Activated CD4-positive, alpha-beta T cell treated with anti-CD3 and anti-CD28 coated beads, Interleukin-2, amount 50 U/mL, for 16 hours (primary cell): ENCODE measurements around the gene STAG3.

Source experiments
- DNase-seq: peaks from one replicate; pipeline ENCODE4 v3.0.0-alpha.2; 2020

STAG3 gene

DNA sequence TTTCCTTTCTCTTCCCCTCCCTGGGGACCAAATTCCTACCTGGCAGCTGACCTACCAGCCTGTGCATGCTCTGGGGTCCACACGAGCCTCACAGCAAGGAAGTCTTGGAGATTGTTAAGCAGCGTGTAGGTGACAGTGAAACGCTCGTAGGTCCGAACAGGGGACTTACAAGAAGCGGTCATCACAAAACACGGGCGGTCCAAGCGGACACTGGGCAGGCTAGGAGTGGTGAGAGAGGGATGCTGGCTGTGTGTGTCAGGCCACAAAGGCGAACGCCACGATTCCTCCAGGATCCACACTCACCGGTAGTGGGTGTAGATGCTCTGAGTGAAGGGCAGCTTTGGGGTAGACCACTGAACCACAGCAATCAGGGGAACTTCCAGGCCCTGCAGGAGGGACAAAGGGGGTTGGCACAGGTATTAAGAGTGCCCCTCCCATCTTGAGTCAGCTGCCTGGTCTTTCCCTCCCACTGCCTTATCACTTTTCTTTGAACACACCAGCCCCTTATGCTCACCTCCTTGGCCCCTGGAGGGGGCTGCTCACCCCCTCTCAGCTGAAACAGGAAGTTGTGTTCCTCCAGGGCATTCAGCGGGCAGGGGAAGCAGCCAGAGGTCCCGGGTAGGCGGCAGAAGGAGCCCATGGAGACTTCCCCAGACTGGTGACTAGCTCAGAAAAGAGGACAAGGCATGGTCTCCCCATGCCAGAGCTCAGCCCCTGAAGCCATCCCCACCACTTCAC lies 21.2 kb upstream of the STAG3 start:
- no peak for DNase-seq

DNA sequence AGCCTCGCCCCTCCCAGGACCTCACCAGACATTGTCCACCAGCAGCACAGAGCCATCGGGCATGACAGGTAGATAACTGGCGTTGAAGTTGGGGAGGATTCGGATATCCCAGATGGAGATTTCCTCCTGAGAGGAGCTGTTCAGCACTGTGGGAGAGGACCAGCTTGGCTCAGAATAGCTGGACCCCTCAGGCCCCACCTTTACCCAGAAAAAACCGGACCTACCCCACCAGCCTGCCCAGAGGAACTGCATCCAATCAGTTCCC lies 20.7 kb upstream of the STAG3 start:
- no peak for DNase-seq

DNA sequence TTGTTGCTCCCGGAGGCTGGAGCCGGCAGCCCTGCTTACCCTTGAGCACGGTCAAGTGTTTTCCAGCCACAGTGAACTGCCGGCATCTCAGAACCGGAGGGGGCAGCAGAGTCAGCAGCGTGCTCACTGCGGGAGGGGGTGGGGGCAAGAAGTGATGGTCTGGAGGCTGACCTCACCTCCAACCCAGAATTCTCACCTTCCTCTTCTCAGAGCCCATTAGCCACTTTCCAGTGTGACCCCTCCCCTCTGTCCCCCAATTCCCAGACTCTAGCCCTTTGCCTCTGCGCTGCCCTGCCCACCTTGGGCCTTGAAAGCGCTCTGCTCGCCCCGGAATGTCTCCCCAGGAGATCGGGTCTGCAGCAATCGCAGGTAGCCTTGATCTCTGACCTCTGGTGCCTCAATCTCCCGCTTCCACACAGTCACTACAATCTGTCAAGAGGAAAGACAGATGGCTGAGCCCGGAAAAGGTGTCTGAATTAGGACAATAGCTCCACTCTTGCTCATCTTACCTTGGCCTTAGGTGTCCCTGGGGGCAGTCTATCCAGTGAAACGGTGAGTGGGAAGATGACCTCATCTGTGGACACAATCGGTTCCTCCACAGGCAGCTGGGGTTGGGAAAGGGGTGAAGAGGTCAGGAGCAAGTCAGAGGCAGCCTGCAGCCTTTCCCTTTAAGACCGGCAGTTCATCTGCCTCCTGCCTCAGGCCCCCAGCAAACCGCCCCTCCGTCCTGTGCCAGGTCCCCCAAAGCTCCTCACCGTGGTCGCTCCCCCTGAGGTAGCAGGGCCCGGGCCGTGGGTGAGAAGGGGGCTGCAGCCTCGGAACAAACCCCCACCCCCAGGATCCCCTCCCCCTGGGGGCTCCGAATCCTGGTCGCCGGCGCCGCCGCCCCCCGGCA lies 20.1 kb upstream of the STAG3 start:
- no peak for DNase-seq

DNA sequence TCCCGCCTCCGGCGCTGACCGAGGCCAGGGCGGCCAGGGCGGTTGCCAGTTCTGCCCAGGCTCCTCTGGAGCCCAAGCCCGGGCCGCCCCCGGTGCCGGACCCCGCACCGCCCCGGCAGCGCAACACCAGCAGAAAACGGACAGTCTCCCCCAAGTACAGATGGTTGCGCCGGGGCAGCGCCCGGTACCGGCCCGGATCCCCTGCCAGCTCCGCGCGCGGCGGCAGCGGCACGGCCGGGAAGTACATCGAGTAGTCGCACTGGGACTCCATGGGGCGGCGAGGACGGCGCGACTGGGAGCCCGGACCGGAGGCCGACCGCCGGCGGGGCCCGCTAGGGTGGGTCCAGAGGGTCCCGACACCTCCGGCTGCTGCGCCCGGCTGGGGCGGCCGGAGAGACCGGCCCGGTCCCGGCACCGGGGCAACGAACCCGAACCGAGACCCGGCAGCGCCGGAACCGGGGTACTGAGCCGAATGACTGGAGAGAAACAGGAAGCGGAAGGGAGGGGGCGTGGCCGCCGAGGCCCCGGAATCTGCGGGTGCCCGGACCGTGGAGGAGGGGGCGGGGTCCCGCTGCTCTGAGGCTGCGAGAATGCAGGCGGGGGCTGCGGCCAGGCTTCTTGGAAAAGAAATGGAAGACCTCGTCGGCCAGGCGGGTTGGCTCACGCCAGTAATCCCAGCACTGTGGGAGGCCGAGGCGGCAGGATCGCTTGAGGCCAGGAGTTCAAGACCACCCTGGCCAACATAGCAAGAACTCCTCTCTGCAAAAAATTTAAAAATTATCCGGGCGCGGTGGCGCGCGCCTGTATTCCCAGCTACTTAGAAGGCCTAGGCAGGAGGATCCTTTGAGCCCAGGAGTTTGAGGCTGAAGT lies 19.3 kb upstream of the STAG3 start, which contains the start of gene TRAPPC14:
TSS of gene TRAPPC14 (minus strand) at position 495 of the 870 bp plus-strand sequence. CDS start at position 271, 224 bp downstream.
- DNase-seq = peak; percentile 91

DNA sequence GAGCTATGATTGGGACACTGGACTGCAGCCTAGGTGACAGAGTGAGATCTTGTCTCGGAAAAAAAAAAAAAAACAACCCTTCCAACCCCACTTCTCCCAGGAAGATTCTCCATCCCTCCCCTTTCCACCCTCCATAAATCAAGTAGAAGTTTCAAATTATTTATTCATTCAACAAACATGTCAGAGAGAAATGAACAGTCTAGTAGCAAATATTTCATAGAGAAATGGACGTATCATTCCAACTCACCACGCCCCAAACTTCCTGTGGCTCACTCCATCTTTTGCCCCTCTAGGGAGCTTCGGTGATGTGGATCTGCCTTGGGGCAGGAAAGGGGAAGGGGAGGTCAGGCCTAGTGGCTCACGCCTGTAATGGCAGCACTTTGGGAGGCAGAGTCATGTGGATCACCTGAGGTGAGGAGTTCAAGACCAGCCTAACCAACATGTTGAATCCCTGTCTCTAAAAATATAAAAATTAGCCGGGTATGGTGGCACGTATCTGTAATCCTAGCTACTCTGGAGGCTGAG lies 18.6 kb upstream of the STAG3 start:
- no peak for DNase-seq

DNA sequence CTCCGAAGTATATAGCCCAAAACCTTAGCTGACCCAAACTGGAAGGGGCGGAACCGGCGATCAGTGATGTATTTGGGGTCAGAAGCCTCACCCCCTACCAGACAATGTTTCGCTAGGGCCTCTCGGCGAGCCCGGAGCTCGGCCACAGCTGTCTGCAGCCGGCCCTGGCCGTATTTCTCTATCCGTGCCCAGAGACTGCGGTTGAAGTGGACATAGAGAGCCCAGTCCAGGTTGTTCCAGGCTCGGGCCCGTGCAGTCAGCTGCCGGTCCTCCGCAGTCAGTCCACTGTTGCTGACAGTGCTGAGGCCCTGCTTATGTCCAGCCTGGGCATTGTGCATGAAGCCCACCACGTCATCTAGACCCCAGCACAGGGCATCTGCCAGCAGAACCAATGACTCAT lies 17.7 kb upstream of the STAG3 start:
- DNase-seq = no peak

DNA sequence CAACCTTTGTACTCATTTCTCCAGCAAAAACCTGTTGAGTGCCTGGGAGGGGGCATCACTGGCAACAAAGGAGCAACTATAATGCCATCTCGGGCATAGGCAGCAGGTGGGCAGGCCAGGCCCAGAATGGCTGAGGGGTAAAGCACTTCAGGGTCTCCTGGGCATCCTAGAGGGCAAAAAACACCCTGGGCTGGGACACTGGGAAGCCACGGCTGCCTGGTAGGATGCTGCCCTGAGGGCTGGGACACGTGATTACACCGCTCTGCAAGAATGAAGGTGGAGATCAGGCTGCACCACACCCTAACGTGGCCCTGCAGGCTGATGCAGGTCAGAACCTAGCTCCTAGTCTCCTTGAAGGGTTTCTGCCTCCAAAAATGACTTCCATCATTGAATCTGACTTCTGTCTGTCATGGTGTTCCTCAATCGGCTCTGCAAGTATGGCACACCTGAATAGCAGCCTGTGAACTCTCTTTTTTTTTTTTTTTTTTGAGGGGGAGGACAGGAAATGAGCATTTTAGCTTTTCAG lies 14.6 kb upstream of the STAG3 start:
- no peak for DNase-seq

DNA sequence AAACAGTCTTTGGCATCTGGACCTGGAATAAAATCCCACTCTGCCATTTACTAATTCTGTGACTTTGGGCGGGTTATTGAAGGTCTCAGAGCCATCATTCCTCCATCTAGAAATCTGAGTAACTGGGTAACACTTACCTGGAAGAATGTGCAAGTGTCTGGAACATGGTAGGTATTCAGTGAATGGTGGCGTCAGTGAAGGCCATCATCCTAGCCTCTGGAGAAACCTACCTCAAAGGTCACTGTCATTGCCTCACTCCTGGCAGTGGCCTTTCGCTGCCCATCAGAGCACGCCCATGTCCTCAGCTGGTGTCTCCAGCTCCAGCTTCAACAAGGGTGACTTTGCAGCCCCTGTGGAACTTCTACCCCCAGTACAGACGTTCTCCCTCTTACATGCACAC lies 13.8 kb upstream of the STAG3 start:
- DNase-seq = no peak

DNA sequence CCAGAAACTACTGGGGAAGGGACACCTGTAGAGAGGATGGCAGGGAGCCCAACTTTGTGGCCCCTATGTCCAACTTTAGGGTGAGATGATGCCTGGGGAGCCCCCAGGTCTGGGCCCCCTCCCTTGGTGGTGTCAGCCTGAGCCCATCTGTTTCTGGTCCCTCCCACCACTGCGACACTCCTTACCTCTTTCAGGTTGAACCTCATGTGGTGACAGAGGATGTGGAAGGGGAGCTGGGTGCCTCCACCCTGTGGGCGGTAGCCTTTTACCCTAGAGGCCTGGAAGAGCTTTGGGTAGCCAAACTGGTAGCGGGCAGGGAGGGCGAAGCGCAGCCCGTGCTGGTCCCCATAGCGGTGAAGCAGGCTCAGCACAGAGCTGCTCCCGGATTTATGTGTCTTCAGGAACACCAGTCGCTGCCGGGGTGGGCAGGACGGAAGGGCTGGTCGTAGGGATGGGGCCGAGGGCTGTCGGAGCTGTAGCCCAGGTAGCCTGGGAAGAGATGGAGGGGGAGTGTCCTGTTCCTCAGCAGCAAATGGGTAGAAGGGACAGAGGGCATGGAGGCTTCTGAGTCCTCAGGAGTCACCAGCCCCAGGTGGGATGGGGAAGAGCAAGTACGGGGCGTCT lies 11.3 kb upstream of the STAG3 start:
- DNase-seq = no peak

DNA sequence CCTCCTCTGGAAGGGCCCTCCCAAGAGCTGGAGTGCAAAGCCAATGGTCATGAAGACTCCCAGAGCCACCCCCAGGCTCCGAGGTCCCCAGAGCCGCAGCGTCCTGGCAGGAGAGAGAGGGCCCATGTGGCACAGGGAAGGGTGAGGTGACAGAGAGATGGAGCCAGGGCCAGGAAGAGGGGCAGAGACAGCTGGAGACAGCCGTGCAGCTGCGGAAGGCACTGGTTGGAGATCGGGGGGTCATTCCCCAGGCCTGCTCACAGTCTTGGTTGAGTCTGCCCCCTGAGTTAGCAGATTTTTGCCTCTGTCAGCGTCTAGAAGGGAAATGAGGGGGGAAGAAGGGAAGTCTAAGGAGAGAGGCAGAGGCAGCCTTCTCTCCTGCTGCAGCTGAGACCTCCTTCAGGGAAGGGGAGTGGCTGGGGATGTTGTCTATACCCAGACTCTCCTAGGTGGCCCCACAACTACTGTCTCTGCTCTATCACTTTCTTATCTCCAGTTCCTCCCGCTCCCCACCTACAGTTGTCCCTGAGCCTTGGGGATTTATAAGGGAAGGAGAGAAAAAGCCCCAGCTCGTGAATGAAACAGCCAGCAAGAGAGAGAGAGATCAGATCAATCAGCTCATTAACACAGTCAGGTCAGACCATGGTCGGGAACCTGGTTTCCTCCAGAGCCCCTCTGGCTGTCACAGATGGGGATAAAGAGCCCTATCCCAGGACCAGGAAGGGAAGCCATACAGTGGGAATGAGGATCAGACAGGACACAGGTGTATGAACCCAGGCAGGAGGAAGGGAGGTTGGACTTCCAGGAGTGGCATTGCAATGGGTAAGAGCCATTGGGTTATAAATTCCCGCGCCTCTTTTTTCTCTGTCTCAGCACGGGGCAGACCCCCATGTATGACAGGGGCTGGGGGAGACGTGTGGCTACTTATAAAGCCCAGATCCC lies 10.5 kb upstream of the STAG3 start:
- DNase-seq = no peak

DNA sequence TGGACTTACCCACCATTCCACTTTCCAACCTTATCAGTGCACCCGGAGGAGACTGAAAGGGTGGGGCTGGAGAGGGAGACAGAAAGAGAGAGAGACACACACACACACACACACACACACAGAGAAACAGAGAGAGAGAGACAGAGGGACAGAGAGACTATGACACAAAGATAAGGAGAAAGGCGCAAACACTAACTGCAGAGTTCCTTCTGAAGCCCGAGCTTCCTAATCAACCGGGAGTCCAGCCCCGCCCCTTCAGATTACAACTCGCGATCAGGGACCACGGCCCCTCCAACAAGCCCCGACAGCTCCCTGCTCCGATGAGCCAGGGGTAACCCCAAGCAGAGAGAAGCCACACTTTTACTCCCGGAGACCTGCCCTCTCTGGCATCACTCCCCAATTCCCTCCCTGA lies 9.8 kb upstream of the STAG3 start:
- DNase-seq = no peak

DNA sequence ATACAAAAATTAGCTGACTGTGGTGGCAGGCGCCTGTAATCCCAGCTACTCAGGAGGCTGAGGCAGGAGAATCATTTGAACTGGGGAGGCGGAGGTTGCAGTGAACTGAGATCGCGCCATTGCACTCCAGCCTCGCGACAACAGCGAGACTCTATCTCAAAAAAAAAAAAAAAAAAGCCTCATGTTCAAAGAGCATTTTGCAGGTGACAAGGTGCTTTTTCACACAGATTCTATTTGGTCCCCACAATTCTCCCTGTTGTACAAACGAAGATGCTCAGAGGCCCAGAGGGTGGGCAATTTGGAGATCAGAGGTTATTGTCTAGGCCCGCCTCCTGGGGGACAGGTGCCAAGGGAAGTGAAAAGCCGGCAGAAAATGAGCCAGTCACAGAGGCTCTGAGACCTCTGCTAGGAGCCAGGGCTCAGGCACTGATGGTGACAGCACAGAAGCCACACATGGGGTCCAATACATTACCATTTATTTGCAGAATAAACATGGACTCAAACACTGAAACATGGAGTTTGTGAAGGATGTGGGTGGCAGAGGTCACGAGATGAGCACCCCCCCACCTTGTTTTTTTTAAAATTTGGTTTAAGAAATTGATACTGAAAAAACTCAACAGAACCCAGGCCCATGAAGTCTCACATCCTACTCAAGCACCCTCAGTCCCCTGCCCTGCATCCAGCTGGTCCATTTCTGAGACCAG lies 8.4 kb upstream of the STAG3 start:
- no peak for DNase-seq

DNA sequence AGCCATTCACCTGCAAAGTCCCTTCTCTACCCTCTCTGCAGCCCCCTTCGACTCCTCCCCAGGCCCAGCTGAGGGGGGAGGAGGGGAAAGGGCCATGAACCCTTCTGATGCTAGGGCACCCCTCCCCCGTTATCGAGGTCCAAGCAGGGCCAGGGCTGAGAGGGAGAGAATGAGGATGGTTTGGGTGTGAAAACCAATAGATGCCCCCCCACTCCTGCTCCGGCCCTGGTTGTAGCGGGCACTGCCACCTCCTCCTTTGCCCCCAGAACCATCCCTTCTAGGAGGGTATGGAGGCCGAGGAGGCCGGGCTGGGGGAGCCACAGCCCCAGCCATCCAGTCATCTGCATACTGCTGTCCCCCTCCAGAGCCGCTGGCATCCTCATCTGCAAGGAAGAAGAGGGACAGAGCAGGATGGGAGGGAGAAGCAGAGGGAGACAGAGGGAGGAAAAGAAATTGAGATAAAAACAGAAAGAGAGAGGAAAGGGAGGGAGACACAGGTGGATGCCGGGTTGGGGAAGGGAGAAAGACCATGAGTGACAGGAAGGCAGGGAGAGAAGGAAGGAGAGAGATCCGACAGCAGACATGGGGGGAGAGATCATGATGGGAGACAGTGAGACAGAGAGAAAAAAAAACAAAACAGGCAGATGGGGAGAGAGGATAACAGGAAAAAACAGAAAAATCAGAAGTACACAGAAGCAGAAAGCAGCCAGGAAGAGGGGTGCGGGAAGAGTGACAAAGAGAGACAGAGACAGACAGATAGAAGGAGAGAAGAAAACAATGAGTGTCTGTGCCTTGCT lies 7.4 kb upstream of the STAG3 start:
- no peak for DNase-seq

DNA sequence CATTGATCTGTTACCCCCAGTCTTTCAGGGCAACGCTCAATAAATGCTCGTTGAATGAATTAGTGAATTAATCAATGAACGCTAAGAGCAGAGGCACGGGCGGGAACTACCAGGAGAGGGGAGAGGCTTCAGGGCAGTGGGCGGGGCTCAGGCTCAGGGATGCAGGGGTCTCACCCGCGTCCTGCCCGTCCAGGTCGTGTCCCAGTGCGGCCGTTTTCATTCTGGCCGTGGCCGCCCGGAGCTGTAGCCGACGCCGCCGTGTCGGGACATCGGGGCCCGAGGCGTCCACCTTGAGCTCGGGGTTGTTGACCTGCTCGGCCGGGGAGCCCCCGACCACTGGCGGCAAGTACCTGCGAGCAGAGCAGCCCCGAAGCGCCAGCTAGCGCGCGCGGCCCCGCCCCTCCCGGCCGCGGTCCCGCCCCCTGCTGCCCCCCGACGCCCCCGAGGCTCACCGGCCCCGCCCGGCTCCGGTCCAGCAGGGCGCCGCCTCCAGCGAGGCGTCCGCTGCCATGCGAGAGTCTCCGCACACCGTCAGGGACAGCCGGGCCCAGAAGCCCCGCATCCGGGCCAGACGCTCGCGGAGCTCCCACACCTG lies 6.5 kb upstream of the STAG3 start:
- no peak for DNase-seq

DNA sequence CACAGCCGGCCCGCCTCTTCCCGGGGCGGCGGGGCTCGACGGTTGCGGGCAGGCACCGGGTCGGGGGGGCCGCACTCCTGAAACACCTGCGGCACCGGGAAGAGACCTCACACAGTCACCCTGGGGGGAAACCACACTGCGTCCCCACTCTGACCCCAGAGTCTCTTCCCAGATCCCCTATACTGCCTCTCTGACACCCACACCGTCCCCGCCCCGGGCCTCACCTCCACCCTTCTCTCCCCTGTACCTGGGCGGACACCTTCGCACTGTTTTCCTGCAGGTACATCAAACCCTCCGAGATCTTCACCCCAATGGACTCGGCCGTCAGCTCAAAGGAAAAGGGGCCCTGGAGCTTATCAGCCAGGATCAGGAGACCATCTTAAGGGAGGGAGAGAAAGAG lies 5.9 kb upstream of the STAG3 start:
- DNase-seq = no peak

DNA sequence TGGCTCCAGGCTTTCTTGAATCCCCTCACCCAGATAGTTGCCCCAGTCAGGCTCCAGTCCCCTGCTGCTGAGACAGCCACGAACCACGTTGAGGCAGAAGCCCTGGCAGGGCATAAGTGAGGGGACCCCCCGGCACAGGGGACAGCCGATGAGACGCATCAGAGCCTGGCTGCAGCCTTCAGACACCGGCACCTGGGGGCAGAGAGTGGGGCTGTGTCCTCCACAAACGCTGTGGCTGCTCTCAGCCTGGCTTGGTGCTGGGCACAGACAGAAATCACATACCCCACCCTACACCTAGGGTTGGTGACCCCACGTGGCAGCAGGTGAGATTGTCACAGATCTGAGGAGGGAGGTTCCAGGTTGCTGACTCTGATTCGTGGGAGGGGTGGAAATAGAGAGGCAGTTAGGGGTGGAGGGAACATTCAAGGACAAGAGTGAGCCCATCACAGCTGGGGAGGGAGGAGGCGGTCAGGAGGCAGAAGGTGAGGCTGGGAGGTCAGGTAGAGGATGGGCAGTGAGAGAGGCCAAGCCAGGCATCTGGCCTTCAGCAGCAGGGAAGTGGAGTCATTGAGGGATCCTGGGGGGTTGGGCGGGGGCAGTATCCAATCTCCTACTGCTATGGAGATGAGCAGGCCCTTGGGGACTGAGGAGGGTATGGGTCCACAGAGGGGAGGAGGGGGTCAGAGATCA lies 3.8 kb upstream of the STAG3 start:
- DNase-seq = no peak

DNA sequence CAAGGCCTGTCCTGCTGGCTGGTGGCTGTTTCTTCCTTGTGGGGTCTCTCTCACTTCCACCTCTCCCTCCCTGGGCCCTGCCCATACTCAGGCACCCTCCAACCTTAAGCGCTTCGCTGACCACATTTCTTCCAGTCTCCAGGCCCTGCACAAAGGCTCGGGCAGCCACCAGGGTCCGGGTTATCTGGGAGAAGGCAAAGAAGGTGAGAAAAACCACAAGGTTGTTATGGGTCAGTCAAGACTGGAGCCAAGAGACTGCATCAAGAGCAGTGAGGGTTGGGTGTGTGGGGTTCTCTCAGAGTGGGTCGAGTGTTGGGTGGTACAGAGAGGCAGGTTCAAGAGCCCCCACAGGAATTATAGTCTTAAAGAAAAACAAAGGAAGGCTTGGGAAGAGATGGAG lies 3.1 kb upstream of the STAG3 start:
- DNase-seq = no peak

DNA sequence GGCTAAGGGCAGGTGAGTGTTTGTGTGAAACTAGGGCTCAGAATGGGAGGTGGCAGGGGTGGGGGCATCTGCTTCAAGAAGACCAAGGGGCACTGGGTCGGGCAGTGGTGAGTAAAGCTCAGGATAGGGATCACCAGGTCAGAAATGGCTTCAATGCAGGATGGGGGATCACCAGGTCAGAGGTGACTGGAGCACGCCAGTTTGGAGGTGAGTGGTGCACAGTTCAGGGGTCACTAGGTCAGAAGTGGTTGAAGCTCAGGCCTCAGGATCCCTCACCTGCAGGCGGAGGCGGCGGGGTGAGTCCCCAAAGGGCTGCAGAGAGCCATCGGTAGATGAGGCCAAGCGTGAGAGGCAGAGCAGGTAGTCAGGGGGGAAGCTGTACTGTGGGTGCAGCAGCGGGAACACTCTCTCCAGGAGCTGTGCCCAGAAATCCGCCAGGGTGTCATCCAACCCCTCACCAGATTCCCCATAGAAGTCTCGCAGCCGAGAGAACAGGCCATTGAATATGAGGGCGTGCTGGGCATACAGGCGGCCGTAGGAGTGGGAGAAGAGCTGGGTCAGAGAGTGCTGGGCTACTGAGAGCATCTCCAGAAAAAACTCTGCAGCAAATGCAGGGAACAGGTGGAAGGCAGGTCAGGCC lies 2.3 kb upstream of the STAG3 start:
- no peak for DNase-seq
